PFSK-1 (cell line): ENCODE measurements around the gene MAPK12.

ENCODE experiments used
- FOXP2 ChIP-seq: optimal IDR thresholded peaks from 2 replicates; pipeline ENCODE3; 2011; ENCODE audit warnings: borderline replicate concordance, control low read depth, inconsistent platforms; ENCODE audit not compliant: insufficient read depth; ENCODE audit errors: extremely low read length, extremely low read depth
- POLR2AphosphoS5 ChIP-seq: IDR thresholded peaks from 2 replicates; pipeline ENCODE4 v1.6.1; 2012; ENCODE audit warnings: low read depth, mild to moderate bottlenecking, control low read depth, low read length, moderate library complexity
- REST ChIP-seq, 2 experiments: IDR thresholded peaks; 2 replicates each; pipeline versions ENCODE4 v1.6.1 to v1.8.0; 2011 to 2012; ENCODE audit warnings: low read depth in 2 of 2, low read length in 2 of 2, control low read depth in 1 of 2, inconsistent platforms in 1 of 2, mild to moderate bottlenecking in 1 of 2, moderate library complexity in 1 of 2; ENCODE audit not compliant: insufficient read depth in 1 of 2
- SIN3A ChIP-seq: IDR thresholded peaks from 2 replicates; pipeline ENCODE4 v1.6.1; 2012; ENCODE audit warnings: mild to moderate bottlenecking, low read length, moderate library complexity, borderline replicate concordance; ENCODE audit not compliant: insufficient read depth
- TAF1 ChIP-seq: IDR thresholded peaks from 2 replicates; pipeline ENCODE4 v1.6.1; 2012; ENCODE audit warnings: low read length, control low read depth, borderline replicate concordance; ENCODE audit not compliant: insufficient read depth

Gene MAPK12

GRCh38 chr22:50280708-50281383 lies 19.4 kb upstream of the MAPK12 start:
- TF ChIP-seq POLR2AphosphoS5 (no peak), REST (IDR thresholded peaks at IDR 0.05; ENCODE audit: insufficient read depth in 1 of 2, low read depth in 2 of 2, low read length in 2 of 2) (no peak), SIN3A (no peak)

GRCh38 chr22:50280022-50280707 lies 18.7 kb upstream of the MAPK12 start:
- TF ChIP-seq TAF1 (no peak), SIN3A (no peak), FOXP2 (no peak), POLR2AphosphoS5 (no peak), REST (IDR thresholded peaks at IDR 0.05; ENCODE audit: insufficient read depth in 1 of 2, low read depth in 2 of 2, low read length in 2 of 2) (no peak)

DNA sequence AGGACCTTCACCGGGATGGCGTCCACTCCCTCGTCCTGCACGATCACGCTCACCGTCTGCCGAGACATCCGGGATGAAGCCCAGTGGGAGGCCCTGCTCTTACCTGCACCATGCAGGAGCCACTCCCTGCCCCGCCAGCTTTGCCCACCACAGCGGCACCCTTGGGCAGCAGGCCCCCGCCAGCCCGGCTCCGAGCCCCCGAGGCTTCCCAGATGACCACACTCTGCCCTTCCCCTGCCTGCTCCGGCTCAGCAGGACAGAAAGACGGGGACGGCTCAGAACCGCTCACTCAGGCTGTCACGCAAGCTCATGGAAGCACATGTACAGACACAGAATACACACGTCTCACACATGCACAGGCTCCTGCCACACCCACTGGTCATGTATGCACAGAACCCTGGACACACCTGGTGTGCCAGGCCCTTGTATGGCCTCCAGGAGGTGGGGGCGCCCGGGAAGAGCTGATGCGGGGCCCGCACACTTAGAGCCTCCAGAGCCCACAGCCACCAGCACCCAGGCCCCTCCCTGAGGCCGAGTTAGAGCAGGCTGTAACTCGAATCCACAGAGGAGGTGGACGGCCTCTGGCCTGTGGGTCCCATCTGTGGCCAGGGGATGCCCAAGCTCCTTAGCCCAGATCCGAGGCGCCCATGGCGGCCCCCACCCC lies 17.6 kb upstream of the MAPK12 start:
- TF ChIP-seq FOXP2 (no peak), TAF1 (no peak), SIN3A (no peak), POLR2AphosphoS5 (no peak), REST (IDR thresholded peaks at IDR 0.05; ENCODE audit: insufficient read depth in 1 of 2, low read depth in 2 of 2, low read length in 2 of 2) (no peak)

- TF ChIP-seq SIN3A, result no peak
- TF ChIP-seq TAF1, result no peak
- no peak for TF ChIP-seq POLR2AphosphoS5
- TF ChIP-seq FOXP2, result no peak
- no peak for TF ChIP-seq REST (IDR thresholded peaks at IDR 0.05; ENCODE audit: insufficient read depth in 1 of 2, low read depth in 2 of 2, low read length in 2 of 2)
Measured at GRCh38 chr22:50278461-50278860, 17.0 kb upstream of the MAPK12 start.
